A549 (cell line): ENCODE data around the gene GTF2A1. TPM values are rescaled to one million over a fixed set of nuclear protein-coding genes. Genes with fewer than 3 reads are reported as not detected.

Experiments
- ATAC-seq, 2 experiments: fragments of 200-7000 bp in 1 of 2; fragments of >200 bp in 1 of 2; cut with Nextera tagmentation in 1 of 2; cut with Tn5 transposase in 1 of 2; 3 replicates each; pipeline versions ENCODE4 v1.8.0 to v1.9.1; 2018 to 2020; ENCODE audit warnings: mild to moderate bottlenecking in 1 of 2, moderate library complexity in 1 of 2
- CTCF ChIA-PET: fragments of 300-600 bp; sonication (Branson Sonifier 250); formaldehyde crosslinking; extraction: SDS; loops from one replicate; lab custom pipeline; 2021; ENCODE audit warnings: antibody characterized with exemption, inconsistent platforms; lab: Yijun Ruan, JAX
- POLR2A ChIA-PET: fragments of 350-600 bp; formaldehyde crosslinking; extraction: SDS; loops from one replicate; lab custom pipeline; 2021; ENCODE audit warnings: antibody characterized with exemption, inconsistent platforms; lab: Yijun Ruan, JAX
- DNase-seq, 2 experiments: peaks; one replicate each; pipeline versions ENCODE4 v3.0.0 to v3.0.0-alpha.2; 2011 to 2016; ENCODE audit warnings: low read depth in 1 of 2, low spot score in 1 of 2
- FAIRE-seq: peaks from 2 replicates; lab custom pipeline; 2011; peaks lifted over from hg19 to GRCh38; lab: Jason Lieb, UNC
- H3K27ac ChIP-seq, 2 experiments: fragments of >200 bp; sonication (Bioruptor Twin); formaldehyde crosslinking; 3 replicates each; pipeline ENCODE4 v1.5.1; 2016 to 2017
- H3K4me1 ChIP-seq: fragments of >200 bp; sonication (Bioruptor Twin); formaldehyde crosslinking; 3 replicates; pipeline ENCODE4 v1.6.1; 2016
- H3K4me2 ChIP-seq: fragments of >200 bp; sonication (Bioruptor Twin); formaldehyde crosslinking; 3 replicates; pipeline ENCODE4 v1.6.1; 2016
- H3K4me3 ChIP-seq: fragments of >200 bp; sonication (Bioruptor Twin); formaldehyde crosslinking; 3 replicates; pipeline ENCODE4 v1.5.1; 2016
- H3K9me3 ChIP-seq: fragments of >200 bp; sonication (Bioruptor Twin); formaldehyde crosslinking; 3 replicates; pipeline ENCODE4 v1.6.1; 2016
- ATOH8 ChIP-seq: fragments of 250-450 bp; sonication (Bioruptor Pico); IDR thresholded peaks from 2 replicates; pipeline ENCODE4 v1.5.0; 2020; ENCODE audit warnings: low read depth, mild to moderate bottlenecking, moderate library complexity
- BCL3 ChIP-seq: fragments of >200 bp; sonication (Bioruptor Twin); formaldehyde crosslinking; IDR thresholded peaks from 3 replicates; pipeline ENCODE4 v1.6.1; 2016
- CBX2 ChIP-seq: fragments of 200-600 bp; sonication (generic); IDR thresholded peaks from 2 replicates; pipeline ENCODE4 v1.6.1; 2016; ENCODE audit warnings: low read depth, mild to moderate bottlenecking, borderline replicate concordance
- CBX8 ChIP-seq: fragments of 200-600 bp; sonication (generic); IDR thresholded peaks from 2 replicates; pipeline ENCODE4 v1.6.1; 2016
- CHD2 ChIP-seq: fragments of 150-350 bp; IDR thresholded peaks from 2 replicates; pipeline ENCODE4 v1.6.1; 2014; ENCODE audit warnings: low read length; ENCODE audit not compliant: partially characterized antibody
- EHMT2 ChIP-seq: fragments of 200-600 bp; sonication (generic); IDR thresholded peaks from 2 replicates; pipeline ENCODE4 v1.6.1; 2016; ENCODE audit warnings: antibody characterized with exemption, low read depth, mild to moderate bottlenecking, moderate library complexity
- ELK1 ChIP-seq: fragments of 150-350 bp; IDR thresholded peaks from 2 replicates; pipeline ENCODE4 v1.6.1; 2014; ENCODE audit warnings: low read depth, mild to moderate bottlenecking, low read length
- HES2 ChIP-seq: fragments of >200 bp; sonication (Bioruptor Twin); formaldehyde crosslinking; IDR thresholded peaks from 2 replicates; pipeline ENCODE4 v1.6.1; 2016
- HOXA7 ChIP-seq: fragments of 250-450 bp; sonication (Bioruptor Pico); IDR thresholded peaks from 2 replicates; pipeline ENCODE4 v1.5.0; 2020; ENCODE audit warnings: mild to moderate bottlenecking, moderate library complexity
- HOXB13 ChIP-seq: fragments of 250-450 bp; sonication (Bioruptor Pico); IDR thresholded peaks from 2 replicates; pipeline ENCODE4 v1.5.0; 2020; ENCODE audit warnings: low read depth, mild to moderate bottlenecking, moderate library complexity
- JUNB ChIP-seq: fragments of >200 bp; sonication (Bioruptor Twin); formaldehyde crosslinking; IDR thresholded peaks from 2 replicates; pipeline ENCODE4 v1.6.1; 2016
- KDM1A ChIP-seq: fragments of 200-600 bp; sonication (generic); IDR thresholded peaks from 2 replicates; pipeline ENCODE4 v1.6.1; 2016; ENCODE audit warnings: low read depth, mild to moderate bottlenecking
- KDM5A ChIP-seq: fragments of 200-600 bp; sonication (generic); IDR thresholded peaks from 2 replicates; pipeline ENCODE4 v1.6.1; 2016; ENCODE audit warnings: antibody characterized with exemption, mild to moderate bottlenecking
- MAFK ChIP-seq: fragments of 450-650 bp; IDR thresholded peaks from 2 replicates; pipeline ENCODE4 v1.6.1; 2014; ENCODE audit not compliant: partially characterized antibody
- MAX ChIP-seq: IDR thresholded peaks from 2 replicates; pipeline ENCODE4 v1.6.1; 2012
- MAZ ChIP-seq: fragments of 150-350 bp; IDR thresholded peaks from 2 replicates; pipeline ENCODE4 v1.6.1; 2014; ENCODE audit warnings: antibody characterized with exemption, low read depth, low read length, borderline replicate concordance
- PHF8 ChIP-seq: fragments of 200-600 bp; sonication (generic); IDR thresholded peaks from 2 replicates; pipeline ENCODE4 v1.6.1; 2016; ENCODE audit warnings: low read depth, mild to moderate bottlenecking, antibody characterized with exemption, moderate library complexity, borderline replicate concordance
- RARB ChIP-seq: fragments of 250-450 bp; sonication (Bioruptor Pico); IDR thresholded peaks from 2 replicates; pipeline ENCODE4 v1.8.0; 2021; ENCODE audit warnings: mild to moderate bottlenecking, moderate library complexity
- REST ChIP-seq: fragments of 200-600 bp; sonication (generic); IDR thresholded peaks from 2 replicates; pipeline ENCODE4 v1.6.1; 2016; ENCODE audit warnings: antibody characterized with exemption, mild to moderate bottlenecking, moderate library complexity
- RNF2 ChIP-seq: fragments of 200-600 bp; sonication (generic); IDR thresholded peaks from 2 replicates; pipeline ENCODE4 v1.6.1; 2016; ENCODE audit warnings: low read depth, mild to moderate bottlenecking, antibody characterized with exemption, moderate library complexity, borderline replicate concordance
- SMC3 ChIP-seq: fragments of >200 bp; sonication (Bioruptor Twin); formaldehyde crosslinking; IDR thresholded peaks from 3 replicates; pipeline ENCODE4 v1.6.1; 2018; ENCODE audit warnings: inconsistent platforms
- SREBF2 ChIP-seq: fragments of 450-650 bp; IDR thresholded peaks from 2 replicates; pipeline ENCODE4 v1.6.1; 2014; ENCODE audit warnings: mild to moderate bottlenecking, moderate library complexity
- TP53 ChIP-seq: fragments of 250-450 bp; sonication (Bioruptor Pico); IDR thresholded peaks from 2 replicates; pipeline ENCODE4 v1.5.0; 2021; ENCODE audit warnings: mild to moderate bottlenecking, moderate library complexity
- ZFP36 ChIP-seq: fragments of 450-650 bp; IDR thresholded peaks from 2 replicates; pipeline ENCODE4 v1.6.1; 2014; ENCODE audit warnings: borderline replicate concordance; ENCODE audit not compliant: partially characterized antibody
- ZNF302 ChIP-seq: fragments of 250-450 bp; sonication (Bioruptor Pico); IDR thresholded peaks from 2 replicates; pipeline ENCODE4 v1.9.0; 2021; ENCODE audit warnings: inconsistent platforms, mild to moderate bottlenecking, moderate library complexity
- ZSCAN20 ChIP-seq: fragments of 250-450 bp; sonication (Bioruptor Pico); IDR thresholded peaks from 2 replicates; pipeline ENCODE4 v1.8.0; 2022; ENCODE audit warnings: mild to moderate bottlenecking, moderate library complexity
- WGBS: methylation state at CpG from one replicate; pipeline ENCODE4 v1.1.6; 2017; ENCODE audit errors: missing lambda C conversion rate; 5-methylcytosine and 5-hydroxymethylcytosine counted together
- polyA plus RNA-seq, 4 experiments: library from polyadenylated mRNA; depleted of rRNA in 3 of 4; stranded (reverse); fragments of >200 nt; fragmentation: RNase III in 1 of 4; extraction: RNeasy Plus Mini Kit Qiagen cat#74134 plus additional on column Dnase treatment in 1 of 4; gene quantifications; 2 replicates in 3 of 4; 3 replicates in 1 of 4; pipeline ENCODE4 v1.2.3, GENCODE V29; 2011 to 2017

GTF2A1 gene
- polyA plus RNA-seq, 2 of the 4 experiments (the other 2 are of a cell fraction), result 12.5 to 19.6 TPM

GRCh38 chr14:81129242-81129641, 91.5 kb downstream of the GTF2A1 start:
- ChIA-PET POLR2A (no interaction called here), CTCF (no interaction called here)
- H3K4me2 ChIP-seq, result no peak overlapping the region
- no peak overlapping the region for H3K4me3 ChIP-seq
- 0% methylated on average over 1 of the region's 1 CpG for WGBS
- H3K9me3 ChIP-seq, result no peaks in the 10 kb centered on the region
- no peak for ATAC-seq
- TF ChIP-seq MAZ (no peak), ZSCAN20 (no peak), TP53 (CRISPR knock-in tag) (no peak), HES2 (no peak), EHMT2 (no peak), HOXA7 (no peak), BCL3 (no peak), ZNF302 (CRISPR knock-in tag) (no peak), KDM1A (no peak), HOXB13 (CRISPR knock-in tag) (no peak), CBX2 (no peak), CHD2 (no peak), ATOH8 (CRISPR knock-in tag) (no peak), KDM5A (no peak)
- no peak overlapping the region for H3K27ac ChIP-seq
- no peak for FAIRE-seq
- no peaks in the 10 kb centered on the region for H3K4me1 ChIP-seq
- no peak for DNase-seq

GRCh38 chr14:81127785-81128184, 93.0 kb downstream of the GTF2A1 start:
- no peak for ATAC-seq
- WGBS, result 24% methylated on average over 5 of the region's 5 CpGs
- H3K9me3 ChIP-seq, result no peaks in the 10 kb centered on the region
- no peak overlapping the region for H3K4me3 ChIP-seq
- no peaks in the 10 kb centered on the region for H3K4me1 ChIP-seq
- no peak overlapping the region for H3K4me2 ChIP-seq
- no peak overlapping the region for H3K27ac ChIP-seq
- FAIRE-seq, result no peak
- ChIA-PET CTCF (no interaction called here), POLR2A (no interaction called here)
- no peak for DNase-seq
- TF ChIP-seq ZFP36, result no peak
- TF ChIP-seq MAFK, result peak; percentile 60

GRCh38 chr14:81125536-81125935, 95.2 kb downstream of the GTF2A1 start:
- FAIRE-seq, result no peak
- WGBS, result 13% methylated on average over 4 of the region's 4 CpGs
- TF ChIP-seq SMC3, result no peak
- TF ChIP-seq ATOH8 (CRISPR knock-in tag), result no peak
- TF ChIP-seq CBX8, result no peak
- TF ChIP-seq MAX, result no peak
- no peak for TF ChIP-seq TP53 (CRISPR knock-in tag)
- no peak for TF ChIP-seq JUNB
- no peak for TF ChIP-seq RNF2
- TF ChIP-seq ELK1, result no peak
- TF ChIP-seq MAZ, result no peak
- no peak for TF ChIP-seq SREBF2
- TF ChIP-seq REST, result no peak
- TF ChIP-seq PHF8, result no peak
- no peak for TF ChIP-seq RARB (CRISPR knock-in tag)
- TF ChIP-seq EHMT2, result no peak
- TF ChIP-seq, all 56 proteins: peak for 0
- POLR2A ChIA-PET, result no interaction called here
- no peak for DNase-seq
- H3K4me2 ChIP-seq, result no peak overlapping the region
- CTCF ChIA-PET, result no interaction called here
- ATAC-seq, result no peak
- H3K4me3 ChIP-seq, result no peak overlapping the region
- no peaks in the 10 kb centered on the region for H3K9me3 ChIP-seq
- no peak overlapping the region for H3K27ac ChIP-seq
- H3K4me1 ChIP-seq, result no peaks in the 10 kb centered on the region
